Measurements from ENCODE around the gene GUCY2C.

- TF ChIP-seq CTCF (IDR thresholded peaks at IDR 0.05; ENCODE audit: extremely low read depth in 1 of 2, insufficient read depth in 1 of 2, low read depth in 1 of 2, low read length in 2 of 2) (no peak), EZH2 (IDR thresholded peaks at IDR 0.05; ENCODE audit: borderline replicate concordance, low read depth, low read length, severe bottlenecking) (no peak), JUN (IDR thresholded peaks at IDR 0.05; ENCODE audit: borderline replicate concordance, insufficient read depth, insufficient read length, low read depth) (no peak), POLR2AphosphoS5 (IDR thresholded peaks at IDR 0.05; ENCODE audit: insufficient read depth, low read depth, low read length) (no peak), MAX (IDR thresholded peaks at IDR 0.05; ENCODE audit: insufficient read depth, insufficient read length) (no peak), GATA2 (IDR thresholded peaks at IDR 0.05; ENCODE audit: insufficient read depth, insufficient read length, low read depth, low read length) (no peak)
These were observed at the start of gene GUCY2C for GRCh38 chr12:14696265-14696741.

Data from endothelial cell of umbilical vein (primary cell).